Measurements from ENCODE around the gene SLC12A1.

Gene SLC12A1

GRCh38 chr15:48182749-48183148, 23.4 kb upstream of the SLC12A1 start:
- Histone ChIP-seq H3K9ac (ENCODE audit: low read length) (peak overlapping the region; percentile 8; the same call in 1 of the 2 replicates), H3K36me3 (replicated peaks; ENCODE audit: insufficient read depth, low read length) (no peaks in the 10 kb centered on the region), H3K4me2 (ENCODE audit: low read depth, low read length) (peak overlapping the region; percentile 73), H3K9me3 (replicated peaks; ENCODE audit: insufficient read depth, low read length) (no peaks in the 10 kb centered on the region), H2AFZ (ENCODE audit: low read length) (peak overlapping the region; percentile 77), H3K4me1 (ENCODE audit: low read length) (peaks cover 15% of the 10 kb centered on the region), H3K27ac (ENCODE audit: low read length) (no peak overlapping the region), H4K20me1 (ENCODE audit: insufficient read depth, low read length) (no peaks in the 10 kb centered on the region), H3K9me2 (replicated peaks; ENCODE audit: insufficient read depth, low read length) (no peaks in the 10 kb centered on the region), H3K4me3 (ENCODE audit: low read length) (peak overlapping the region; percentile 34), H3K27me3 (replicated peaks; ENCODE audit: insufficient read depth, low read length) (no peaks in the 10 kb centered on the region), H3K79me2 (ENCODE audit: low read length) (no peaks in the 10 kb centered on the region), H3F3A (ENCODE audit: insufficient read depth, low read length) (no peaks in the 10 kb centered on the region; the same call in 1 of the 2 replicates)
- peak; percentile 43 for DNase-seq
- no peak for TF ChIP-seq EZH2phosphoT487 (IDR thresholded peaks at IDR 0.05; ENCODE audit: low read length)

- Histone ChIP-seq H3K9me3 (replicated peaks; ENCODE audit: insufficient read depth, low read length) (no peaks in the 10 kb centered on the region), H3K9me2 (replicated peaks; ENCODE audit: insufficient read depth, low read length) (no peaks in the 10 kb centered on the region), H3K36me3 (replicated peaks; ENCODE audit: insufficient read depth, low read length) (no peaks in the 10 kb centered on the region), H2AFZ (ENCODE audit: low read length) (no peak overlapping the region), H4K20me1 (ENCODE audit: insufficient read depth, low read length) (no peaks in the 10 kb centered on the region), H3F3A (ENCODE audit: insufficient read depth, low read length) (no peaks in the 10 kb centered on the region; the same call in 1 of the 2 replicates), H3K4me2 (ENCODE audit: low read depth, low read length) (no peak overlapping the region), H3K79me2 (ENCODE audit: low read length) (no peaks in the 10 kb centered on the region), H3K4me1 (ENCODE audit: low read length) (peaks cover 11% of the 10 kb centered on the region), H3K9ac (ENCODE audit: low read length) (no peak overlapping the region), H3K27me3 (replicated peaks; ENCODE audit: insufficient read depth, low read length) (no peaks in the 10 kb centered on the region), H3K27ac (ENCODE audit: low read length) (no peak overlapping the region), H3K4me3 (ENCODE audit: low read length) (no peak overlapping the region)
- no peak for TF ChIP-seq EZH2phosphoT487 (IDR thresholded peaks at IDR 0.05; ENCODE audit: low read length)
- no peak for TF ChIP-seq CTCF (IDR thresholded peaks at IDR 0.05; ENCODE audit: low read length)
- no peak for TF ChIP-seq EZH2 (optimal IDR thresholded peaks at IDR 0.05; ENCODE audit: low read depth, low read length)
- DNase-seq, result no peak
Measured at GRCh38 chr15:48185529-48185928, 20.6 kb upstream of the SLC12A1 start.

GRCh38 chr15:48186271-48186670, 19.8 kb upstream of the SLC12A1 start:
- Histone ChIP-seq H3K9me3 (replicated peaks; ENCODE audit: insufficient read depth, low read length) (no peaks in the 10 kb centered on the region), H3K9me2 (replicated peaks; ENCODE audit: insufficient read depth, low read length) (no peaks in the 10 kb centered on the region), H3K36me3 (replicated peaks; ENCODE audit: insufficient read depth, low read length) (no peaks in the 10 kb centered on the region), H3K27ac (ENCODE audit: low read length) (no peak overlapping the region), H3K4me1 (ENCODE audit: low read length) (peaks cover 11% of the 10 kb centered on the region), H3K79me2 (ENCODE audit: low read length) (no peaks in the 10 kb centered on the region), H3K9ac (ENCODE audit: low read length) (no peak overlapping the region), H3F3A (ENCODE audit: insufficient read depth, low read length) (no peaks in the 10 kb centered on the region; the same call in 1 of the 2 replicates), H3K4me3 (ENCODE audit: low read length) (no peak overlapping the region), H2AFZ (ENCODE audit: low read length) (no peak overlapping the region), H4K20me1 (ENCODE audit: insufficient read depth, low read length) (no peaks in the 10 kb centered on the region), H3K4me2 (ENCODE audit: low read depth, low read length) (no peak overlapping the region), H3K27me3 (replicated peaks; ENCODE audit: insufficient read depth, low read length) (no peaks in the 10 kb centered on the region)
- TF ChIP-seq EZH2phosphoT487 (IDR thresholded peaks at IDR 0.05; ENCODE audit: low read length) (no peak), CTCF (IDR thresholded peaks at IDR 0.05; ENCODE audit: low read length) (no peak), EZH2 (optimal IDR thresholded peaks at IDR 0.05; ENCODE audit: low read depth, low read length) (no peak)
- no peak for DNase-seq

- no peak overlapping the region for H3K4me2 ChIP-seq (ENCODE audit: low read depth, low read length)
- TF ChIP-seq CTCF (IDR thresholded peaks at IDR 0.05; ENCODE audit: low read length) (no peak), EZH2 (optimal IDR thresholded peaks at IDR 0.05; ENCODE audit: low read depth, low read length) (no peak), EZH2phosphoT487 (IDR thresholded peaks at IDR 0.05; ENCODE audit: low read length) (no peak)
- no peak overlapping the region for H3K9ac ChIP-seq (ENCODE audit: low read length)
Measured at GRCh38 chr15:48190932-48191573, 15.0 kb upstream of the SLC12A1 start.

More at GRCh38 chr15:48190932-48191573, 15.0 kb upstream of the SLC12A1 start:
- no peak overlapping the region for H3K4me3 ChIP-seq (ENCODE audit: low read length)
- H3K79me2 ChIP-seq (ENCODE audit: low read length), result no peaks in the 10 kb centered on the region
- no peaks in the 10 kb centered on the region for H3K9me3 ChIP-seq (replicated peaks; ENCODE audit: insufficient read depth, low read length)
- peak; percentile 57 for DNase-seq
- no peaks in the 10 kb centered on the region for H3K27me3 ChIP-seq (replicated peaks; ENCODE audit: insufficient read depth, low read length)
- H2AFZ ChIP-seq (ENCODE audit: low read length), result no peak overlapping the region
- H3K36me3 ChIP-seq (replicated peaks; ENCODE audit: insufficient read depth, low read length), result no peaks in the 10 kb centered on the region
- no peak overlapping the region for H3K27ac ChIP-seq (ENCODE audit: low read length)
- H3F3A ChIP-seq (ENCODE audit: insufficient read depth, low read length), result no peaks in the 10 kb centered on the region
- no peaks in the 10 kb centered on the region for H4K20me1 ChIP-seq (ENCODE audit: insufficient read depth, low read length)
- H3K9me2 ChIP-seq (replicated peaks; ENCODE audit: insufficient read depth, low read length), result no peaks in the 10 kb centered on the region
- no peaks in the 10 kb centered on the region for H3K4me1 ChIP-seq (ENCODE audit: low read length)

Measured in MM.1S (cell line).